Dedifferentiated amniotic fluid mesenchymal stem cell (primary cell): ENCODE results near the gene FAM168A.
A peak's percentile ranks its signal among the peaks of the same experiment; 100 is the strongest.

ENCODE experiments used
- DNase-seq: peaks from one replicate; pipeline ENCODE4 v3.0.0-alpha.2; 2016; ENCODE audit errors: extremely low spot score

Gene FAM168A

GRCh38 chr11:73401924-73402833, 195.7 kb downstream of the FAM168A start:
- no peak for DNase-seq

GRCh38 chr11:73401217-73401923, 196.5 kb downstream of the FAM168A start:
- DNase-seq, result no peak

- no peak for DNase-seq
Measured at GRCh38 chr11:73400293-73400692, 197.6 kb downstream of the FAM168A start.

- no peak for DNase-seq
Measured at GRCh38 chr11:73399636-73400035, 198.3 kb downstream of the FAM168A start.

GRCh38 chr11:73399159-73399590, 198.7 kb downstream of the FAM168A start:
- DNase-seq, result no peak

GRCh38 chr11:73398721-73399120, 199.2 kb downstream of the FAM168A start:
- DNase-seq, result no peak

GRCh38 chr11:73398132-73398526, 199.8 kb downstream of the FAM168A start:
- DNase-seq, result no peak

- no peak for DNase-seq
Measured at GRCh38 chr11:73397468-73398131, 200.3 kb downstream of the FAM168A start.

GRCh38 chr11:73396985-73397384, 200.9 kb downstream of the FAM168A start:
- DNase-seq, result no peak

GRCh38 chr11:73396251-73396930, 201.5 kb downstream of the FAM168A start:
- DNase-seq, result no peak

- no peak for DNase-seq
Measured at GRCh38 chr11:73395297-73396208, 202.4 kb downstream of the FAM168A start.

GRCh38 chr11:73394416-73395296, 203.3 kb downstream of the FAM168A start:
- no peak for DNase-seq

GRCh38 chr11:73393479-73394415, 204.2 kb downstream of the FAM168A start:
- peak; percentile 61 for DNase-seq

GRCh38 chr11:73393011-73393380, 204.9 kb downstream of the FAM168A start:
- DNase-seq, result no peak

- no peak for DNase-seq
Measured at GRCh38 chr11:73392108-73393010, 205.6 kb downstream of the FAM168A start.

GRCh38 chr11:73391665-73392064, 206.2 kb downstream of the FAM168A start:
- DNase-seq, result no peak
